Activated CD4-positive, alpha-beta T cell treated with anti-CD3 and anti-CD28 coated beads for 24 hours (primary cell): ENCODE measurements around the gene PRODH2.

Experiments used
- DNase-seq, 2 donors: peaks; one replicate each; pipeline ENCODE4 v3.0.0-alpha.2; 2020; ENCODE audit warnings: low read depth in 2 of 2

PRODH2 gene

GRCh38 chr19:35812220-35813042 lies at the start of gene PRODH2:
Gene PRODH2 (minus strand): TSS chr19:35812845. CDS start chr19:35812805, 40 bp downstream.
- no peak for DNase-seq

DNA sequence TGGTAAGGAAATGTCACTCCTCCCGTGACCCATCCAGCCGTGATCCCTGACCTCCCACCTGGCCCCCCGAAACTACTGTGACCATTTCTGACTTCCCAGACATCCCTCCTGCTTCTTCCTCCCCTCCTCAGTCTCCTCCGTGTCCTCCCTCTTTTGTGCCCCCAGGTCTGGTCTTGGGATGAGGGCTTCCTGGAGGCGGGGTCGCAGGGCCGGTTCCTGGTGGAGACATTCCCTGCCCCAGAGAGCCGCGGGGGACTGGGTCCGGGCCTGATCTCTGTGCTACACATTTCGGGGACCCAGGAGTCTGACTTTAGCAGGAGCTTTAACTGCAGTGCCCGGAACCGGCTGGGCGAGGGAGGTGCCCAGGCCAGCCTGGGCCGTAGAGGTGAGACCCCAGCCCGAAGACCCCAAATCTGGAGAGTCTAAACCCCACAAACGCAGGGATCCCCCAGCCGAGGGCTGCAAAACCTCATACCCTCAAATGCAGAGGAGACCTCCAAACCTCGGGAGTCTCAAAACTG lies 49.1 kb upstream of the PRODH2 start:
- no peak for DNase-seq

- no peak for DNase-seq
Observed at GRCh38 chr19:35860818-35861639, 48.4 kb upstream of the PRODH2 start.

DNA sequence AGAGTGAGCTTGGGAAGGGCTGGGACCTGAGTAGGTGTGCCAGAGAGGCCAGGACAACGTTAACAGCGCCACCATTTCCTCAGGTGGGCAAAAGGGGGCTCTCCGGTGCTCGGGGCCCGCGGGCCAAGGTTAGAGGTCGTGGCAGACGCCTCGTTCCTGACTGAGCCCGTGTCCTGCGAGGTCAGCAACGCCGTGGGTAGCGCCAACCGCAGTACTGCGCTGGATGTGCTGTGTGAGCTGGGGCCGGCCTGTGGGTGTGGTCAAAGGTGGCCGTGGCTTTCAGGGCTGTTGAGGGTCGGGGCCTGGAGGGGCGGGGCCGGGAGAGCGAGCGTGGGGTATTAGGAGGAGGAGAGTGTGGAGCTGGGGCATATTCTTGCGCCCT lies 47.8 kb upstream of the PRODH2 start:
- no peak for DNase-seq

GRCh38 chr19:35859414-35859813 lies 46.8 kb upstream of the PRODH2 start:
- DNase-seq: no peak

GRCh38 chr19:35858311-35858710 lies 45.7 kb upstream of the PRODH2 start:
- no peak for DNase-seq

GRCh38 chr19:35856546-35857149 lies 44.0 kb upstream of the PRODH2 start, which contains the start of gene KIRREL2:
Gene KIRREL2 (plus strand): TSS chr19:35856911. CDS start chr19:35857120, 209 bp downstream.
- no peak for DNase-seq

- DNase-seq: no peak
Observed at GRCh38 chr19:35853038-35853756, 40.6 kb upstream of the PRODH2 start.

DNA sequence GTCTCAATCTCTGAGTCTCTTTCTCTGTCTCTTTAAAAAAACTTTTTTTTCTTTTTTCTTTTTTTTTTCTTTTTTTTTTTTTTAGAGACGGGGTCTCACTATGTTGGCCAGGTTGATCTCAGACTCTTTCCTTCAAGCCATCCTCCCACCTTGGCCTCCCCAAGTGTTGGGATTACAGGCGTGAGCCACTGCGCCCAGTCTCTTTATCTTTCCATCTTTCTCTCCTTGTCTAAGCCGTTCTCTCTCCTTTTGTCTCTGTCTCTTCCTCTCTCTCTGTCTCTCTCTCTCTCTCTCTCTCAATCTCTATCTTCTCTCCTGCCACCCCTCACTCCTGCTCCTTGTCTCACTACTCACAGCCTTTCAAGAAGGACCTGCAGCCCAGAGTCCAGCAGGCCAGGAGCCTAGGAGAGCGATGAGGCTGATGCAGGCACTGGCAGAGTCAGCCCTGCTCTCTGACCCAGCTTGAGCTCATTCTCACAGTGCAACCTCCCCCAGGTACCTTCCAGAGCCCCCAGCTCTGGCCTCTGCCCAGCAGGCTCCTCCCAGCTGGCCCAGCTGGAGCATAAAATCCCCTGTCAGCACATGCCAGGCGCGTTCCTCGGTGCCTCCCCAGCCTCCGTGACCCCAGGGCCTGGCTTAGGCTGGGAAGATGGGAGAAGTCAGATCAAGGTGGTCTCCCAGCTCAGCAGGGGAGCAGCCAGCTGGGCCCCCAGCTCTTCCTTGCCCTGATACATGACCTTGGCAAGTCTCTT lies 39.6 kb upstream of the PRODH2 start, which contains the start of gene NPHS1:
Gene NPHS1, minus strand, starts transcription at position 476 of the 752 bp plus-strand sequence. CDS start 667 bp downstream, outside the sequence.
- DNase-seq: no peak

DNA sequence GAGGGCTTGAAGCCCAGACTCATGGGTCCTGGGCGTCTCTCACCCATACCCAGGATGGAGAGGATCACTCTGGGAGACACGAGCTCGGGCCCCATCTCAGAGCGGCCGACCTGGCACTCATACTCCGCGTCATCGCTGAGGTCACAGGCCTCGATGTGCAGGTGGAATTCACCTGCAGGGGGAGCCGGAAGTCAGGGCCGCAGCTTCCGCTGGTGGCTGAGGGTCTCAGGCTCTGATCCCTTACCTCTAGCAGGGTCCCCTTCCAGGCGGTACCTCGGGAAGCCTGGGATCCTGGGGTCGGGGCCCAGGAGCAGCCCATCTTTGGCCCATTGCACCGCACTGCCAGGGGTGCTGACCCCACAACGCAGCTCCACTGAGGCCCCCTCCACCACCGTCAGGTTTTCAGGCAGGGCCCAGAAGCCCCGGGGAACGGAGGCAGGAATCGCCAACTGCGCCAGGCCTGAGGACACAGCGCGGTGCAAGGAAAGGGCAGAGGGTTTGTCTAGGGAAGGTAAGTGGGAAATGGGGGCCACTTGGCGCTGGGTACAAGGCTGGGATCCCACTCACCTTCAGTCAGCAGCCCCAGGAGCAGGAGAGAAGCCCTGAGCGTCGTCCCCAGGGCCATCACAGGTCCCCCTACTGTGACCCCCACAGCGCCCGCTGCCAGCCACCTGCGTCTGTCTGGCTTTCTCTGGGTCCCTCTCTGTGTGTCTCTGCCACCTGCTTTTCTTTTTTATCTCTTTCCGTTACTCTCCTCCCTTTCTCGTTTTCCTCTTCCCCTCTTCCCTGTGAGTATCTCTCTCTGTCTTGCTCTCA lies 38.8 kb upstream of the PRODH2 start:
- no peak for DNase-seq

- DNase-seq: no peak
Observed at GRCh38 chr19:35848919-35849505, 36.4 kb upstream of the PRODH2 start.

DNA sequence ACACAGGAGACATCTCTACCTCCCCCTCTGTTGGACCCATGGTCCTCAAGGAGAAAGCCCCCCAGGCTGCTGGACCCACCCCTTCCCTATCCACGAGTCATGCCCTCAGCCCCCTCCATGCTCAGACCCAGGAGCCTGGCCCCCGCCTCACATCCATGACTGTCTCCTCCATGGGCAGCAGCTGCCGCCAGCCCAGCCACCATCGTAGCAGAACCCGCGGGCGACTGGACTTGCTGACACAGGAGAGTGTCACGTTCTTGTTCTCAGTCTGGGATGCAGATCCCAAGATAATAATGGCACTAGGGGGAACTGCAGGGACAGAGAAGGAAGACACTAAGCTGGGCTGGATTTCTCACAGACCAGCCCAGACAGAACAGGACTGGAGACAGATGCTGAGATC lies 35.8 kb upstream of the PRODH2 start:
- no peak for DNase-seq

DNA sequence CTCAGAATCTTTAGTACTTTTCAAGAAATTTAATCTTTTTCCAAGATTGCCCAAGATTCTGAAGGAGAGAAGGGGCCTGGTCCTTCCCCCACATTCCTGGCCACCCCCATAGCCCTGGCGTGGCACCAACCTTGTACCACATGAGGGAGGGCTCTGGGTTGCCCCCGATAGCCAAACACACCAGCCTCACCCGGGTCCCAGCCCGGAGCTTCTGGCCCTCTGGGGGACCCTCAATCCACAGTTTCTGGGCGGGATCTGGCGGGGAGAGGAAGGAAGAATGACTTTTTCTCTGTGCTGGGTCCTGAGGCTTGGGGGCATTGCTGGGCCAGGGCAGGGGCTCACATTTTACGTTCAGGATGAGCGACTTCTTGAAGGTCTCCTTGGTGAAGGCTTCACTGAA lies 35.3 kb upstream of the PRODH2 start:
- DNase-seq: no peak

GRCh38 chr19:35846038-35846668 lies 33.5 kb upstream of the PRODH2 start:
- DNase-seq: no peak

- no peak for DNase-seq
Observed at GRCh38 chr19:35845215-35846037, 32.8 kb upstream of the PRODH2 start.

DNA sequence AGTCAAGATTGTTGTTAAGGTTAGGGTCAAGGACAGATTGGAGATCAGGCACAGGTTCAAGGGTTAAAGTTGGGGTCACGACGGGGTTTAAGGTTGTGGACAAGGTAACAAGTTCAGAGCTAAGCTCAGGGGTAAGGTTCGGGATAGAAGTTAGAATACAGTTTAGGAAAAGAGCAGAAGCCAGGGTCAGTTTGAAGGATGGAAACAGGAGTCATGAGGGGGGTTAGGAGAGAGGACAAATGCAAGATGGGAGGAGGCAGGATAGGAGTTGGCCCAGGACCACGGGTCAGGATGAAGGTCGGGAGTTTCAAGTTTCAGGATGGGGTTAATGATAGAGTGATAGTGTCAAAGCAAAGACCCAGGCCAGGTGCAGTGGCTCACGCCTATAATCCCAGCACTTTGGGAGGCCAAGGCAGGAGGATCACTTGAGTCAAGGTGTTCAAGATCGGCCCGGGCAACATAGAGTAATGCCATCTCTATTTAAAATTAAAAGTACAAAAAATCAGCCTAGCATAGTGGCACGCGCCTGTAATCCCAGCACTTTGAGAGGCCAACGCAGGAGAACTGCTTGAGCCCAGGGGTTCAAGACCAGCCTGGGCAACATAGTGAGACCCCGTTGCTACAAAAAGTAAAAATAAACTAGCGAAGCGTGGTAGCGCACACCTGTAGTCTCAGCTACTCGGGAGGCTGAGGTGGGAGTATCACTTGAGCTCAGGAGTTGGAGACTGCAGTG lies 32.0 kb upstream of the PRODH2 start:
- no peak for DNase-seq
